ENCODE data around the gene VENTX.
"Not testable (repeated sequence)": the region's sequence is repeated elsewhere in the genome, so short reads cannot be mapped to it uniquely, and the experiment has no call there.

VENTX gene

GRCh38 chr10:133258818-133259601 is 21.4 kb downstream of the VENTX start:
- no peak for DNase-seq

GRCh38 chr10:133259602-133259989 is 21.9 kb downstream of the VENTX start:
- DNase-seq = no peak

GRCh38 chr10:133260895-133261725 is 23.5 kb downstream of the VENTX start:
- DNase-seq = no peak

GRCh38 chr10:133261726-133262325 is 24.2 kb downstream of the VENTX start:
- DNase-seq = no peak

GRCh38 chr10:133262696-133263095 is 25.0 kb downstream of the VENTX start:
- peak; percentile 37 for DNase-seq

GRCh38 chr10:133263674-133264073 is 26.0 kb downstream of the VENTX start:
- DNase-seq = no peak

GRCh38 chr10:133264461-133264860 is 26.8 kb downstream of the VENTX start:
- DNase-seq = no peak

- DNase-seq = not testable (repeated sequence)
These were observed 27.4 kb downstream of the VENTX start for GRCh38 chr10:133265052-133265451.

GRCh38 chr10:133266056-133266795 is 28.6 kb downstream of the VENTX start:
- no peak for DNase-seq

GRCh38 chr10:133267293-133267692 is 29.6 kb downstream of the VENTX start:
- no peak for DNase-seq

- DNase-seq = no peak
These were observed 30.2 kb downstream of the VENTX start for GRCh38 chr10:133267829-133268228.

GRCh38 chr10:133268532-133268931 is 30.9 kb downstream of the VENTX start:
- no peak for DNase-seq

GRCh38 chr10:133269367-133269766 is 31.7 kb downstream of the VENTX start:
- DNase-seq = no peak

- no peak for DNase-seq
These were observed 32.5 kb downstream of the VENTX start for GRCh38 chr10:133270204-133270603.

GRCh38 chr10:133270773-133271297 is 33.2 kb downstream of the VENTX start:
- no peak for DNase-seq

GRCh38 chr10:133271521-133272300 is 34.1 kb downstream of the VENTX start:
- no peak for DNase-seq

- DNase-seq = no peak
These were observed 34.8 kb downstream of the VENTX start for GRCh38 chr10:133272301-133272963.

- no peak for DNase-seq
These were observed 35.3 kb downstream of the VENTX start for GRCh38 chr10:133272964-133273420.

GRCh38 chr10:133273534-133274143 is 36.0 kb downstream of the VENTX start:
- DNase-seq = no peak
